ENCODE measurements around the gene SYNGR1.
A peak's percentile ranks its signal among the peaks of the same experiment; 100 is the strongest.
"Not testable (repeated sequence)": the region's sequence is repeated elsewhere in the genome, so short reads cannot be mapped to it uniquely, and the experiment has no call there.

SYNGR1 gene

GRCh38 chr22:39389420-39389819 is 39.6 kb downstream of the SYNGR1 start:
- intact Hi-C loops (cut with DNase I), result no loop called here
- peak in 2 of 10 donors; percentile 14 to 22 for DNase-seq

GRCh38 chr22:39392341-39392948 is 42.7 kb downstream of the SYNGR1 start:
- intact Hi-C loops (cut with DNase I), result no loop called here
- peak in 3 of 10 donors; percentile 30 to 54 (median 48) for DNase-seq

GRCh38 chr22:39395936-39396796 is 46.4 kb downstream of the SYNGR1 start:
- intact Hi-C loops (cut with DNase I), result no loop called here
- peak in 2 of 10 donors; percentile 49 to 62 for DNase-seq

GRCh38 chr22:39396797-39397195 is 47.0 kb downstream of the SYNGR1 start:
- intact Hi-C loops (cut with DNase I), result no loop called here

GRCh38 chr22:39401301-39401631 is 51.5 kb downstream of the SYNGR1 start:
- peak in 2 of 10 donors; percentile 8 to 22 for DNase-seq
- intact Hi-C loops (cut with DNase I), result loop anchor here (5.0 kb wide), 1 partner anchor 111 kb away; no protein-coding TSS in a partner anchor

More at GRCh38 chr22:39396797-39397195, 47.0 kb downstream of the SYNGR1 start:
- DNase-seq, result peak in 2 of 10 donors; percentile 21 to 57

GRCh38 chr22:39405346-39406085 is 55.7 kb downstream of the SYNGR1 start:
- intact Hi-C loops (cut with DNase I), result no loop called here
- peak; percentile 62 to 96 (median 78) for DNase-seq

GRCh38 chr22:39408173-39408572 is 58.4 kb downstream of the SYNGR1 start:
- intact Hi-C loops (cut with DNase I), result no loop called here

GRCh38 chr22:39408807-39409206 is 59.0 kb downstream of the SYNGR1 start:
- intact Hi-C loops (cut with DNase I), result no loop called here
- no peak for DNase-seq

More at GRCh38 chr22:39408173-39408572, 58.4 kb downstream of the SYNGR1 start:
- DNase-seq, result no peak

- DNase-seq, result peak in 3 of 10 donors; percentile 21 to 52 (median 23)
- intact Hi-C loops (cut with DNase I), result no loop called here
Observed at GRCh38 chr22:39409516-39410029, 59.8 kb downstream of the SYNGR1 start.

- intact Hi-C loops (cut with DNase I), result no loop called here
- DNase-seq, result peak in 1 of 10 donors; percentile 18
Observed at GRCh38 chr22:39410264-39410663, 60.5 kb downstream of the SYNGR1 start.

- intact Hi-C loops (cut with DNase I), result not testable (repeated sequence)
- peak in 3 of 10 donors; percentile 50 to 78 (median 57) for DNase-seq
Observed at GRCh38 chr22:39411828-39412365, 62.1 kb downstream of the SYNGR1 start.

- intact Hi-C loops (cut with DNase I), result not testable (repeated sequence)
- peak in 3 of 10 donors; percentile 1 to 18 (median 18) for DNase-seq
Observed at GRCh38 chr22:39413204-39413603, 63.4 kb downstream of the SYNGR1 start.

- intact Hi-C loops (cut with DNase I), result no loop called here
- peak in 3 of 10 donors; percentile 5 to 27 (median 20) for DNase-seq
Observed at GRCh38 chr22:39414377-39414776, 64.6 kb downstream of the SYNGR1 start.

GRCh38 chr22:39414886-39415285 is 65.1 kb downstream of the SYNGR1 start:
- intact Hi-C loops (cut with DNase I), result no loop called here
- peak in 3 of 10 donors; percentile 77 to 86 (median 80) for DNase-seq

GRCh38 chr22:39415506-39415905 is 65.7 kb downstream of the SYNGR1 start:
- intact Hi-C loops (cut with DNase I), result no loop called here
- DNase-seq, result peak in 3 of 10 donors; percentile 43 to 65 (median 64)

- peak in 3 of 10 donors; percentile 49 to 70 (median 59) for DNase-seq
- intact Hi-C loops (cut with DNase I), result no loop called here
Observed at GRCh38 chr22:39416319-39416718, 66.5 kb downstream of the SYNGR1 start.

GRCh38 chr22:39417641-39418040 is 67.8 kb downstream of the SYNGR1 start:
- intact Hi-C loops (cut with DNase I), result no loop called here
- DNase-seq, result peak in 2 of 10 donors; percentile 39 to 63

- DNase-seq, result peak in 2 of 10 donors; percentile 21
- intact Hi-C loops (cut with DNase I), result no loop called here
Observed at GRCh38 chr22:39418696-39419095, 68.9 kb downstream of the SYNGR1 start.

GRCh38 chr22:39419096-39419495 is 69.3 kb downstream of the SYNGR1 start:
- peak in 3 of 10 donors; percentile 25 to 51 (median 27) for DNase-seq
- intact Hi-C loops (cut with DNase I), result no loop called here

- intact Hi-C loops (cut with DNase I), result no loop called here
- DNase-seq, result peak in 2 of 10 donors; percentile 15 to 43
Observed at GRCh38 chr22:39419911-39420310, 70.1 kb downstream of the SYNGR1 start.
